Measurements from ENCODE around the gene HSPG2. TPM values are rescaled to one million over a fixed set of nuclear protein-coding genes. Genes with fewer than 3 reads are reported as not detected.

HSPG2 gene
- total RNA-seq, 1 donor from 2014 or later: 152 TPM

DNA sequence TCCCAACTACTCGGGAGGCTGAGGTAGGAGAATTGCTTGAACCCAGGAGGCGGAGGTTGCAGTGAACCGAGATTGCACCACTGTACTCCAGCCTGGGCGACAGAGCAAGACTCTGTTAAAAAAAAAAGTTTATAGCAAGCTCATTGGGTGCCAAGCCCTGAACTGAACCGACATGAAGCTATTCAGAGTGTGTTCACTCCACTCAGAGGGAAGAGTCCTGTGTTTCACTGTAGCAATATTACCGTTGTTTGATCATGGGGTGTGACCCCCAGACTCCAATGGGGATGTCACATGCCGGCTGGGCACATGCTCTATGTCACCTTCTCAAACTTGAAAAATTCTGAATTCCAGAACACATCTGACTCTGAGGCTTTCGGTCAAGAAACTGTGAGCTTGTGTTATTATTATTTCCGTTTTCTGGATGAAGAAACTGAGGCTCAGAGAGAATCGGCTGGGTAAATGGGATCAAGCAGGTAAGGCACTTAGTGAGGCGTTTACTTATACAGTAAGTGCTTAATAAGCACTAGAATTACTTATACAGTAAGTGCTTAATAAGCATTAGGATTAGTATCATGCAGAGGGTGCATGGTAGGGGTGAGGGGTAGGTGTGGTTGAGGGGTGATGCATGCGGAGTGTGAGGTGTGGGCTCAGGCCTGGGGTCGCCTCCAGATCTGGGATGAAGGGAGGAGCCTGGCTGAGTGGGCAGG, 36.2 kb downstream of the HSPG2 start:
- peak overlapping the region; percentile 72 for H3K27ac ChIP-seq (ENCODE audit: low read depth, low read length)
- H3K9me3 ChIP-seq (ENCODE audit: control insufficient read depth in 3 of 3, low read length in 3 of 3): no peaks in the 10 kb centered on the region
- peak overlapping the region in 1 of 3 donors; percentile 11 for H3K9ac ChIP-seq (ENCODE audit: low read depth in 1 of 3, low read length in 3 of 3)
- peak overlapping the region in 1 of 3 donors; percentile 7 for H3K4me3 ChIP-seq (ENCODE audit: low read length in 3 of 3)
- H3K4me1 ChIP-seq (ENCODE audit: control insufficient read depth in 3 of 3, insufficient read depth in 3 of 3, low read length in 3 of 3): peaks cover 90 to 96% (median 95%) of the 10 kb centered on the region in 3 donors
- no peaks in the 10 kb centered on the region for H3K27me3 ChIP-seq (ENCODE audit: control insufficient read depth in 3 of 3, insufficient read depth in 3 of 3, low read length in 3 of 3)
- H3K36me3 ChIP-seq (ENCODE audit: control insufficient read depth in 3 of 3, insufficient read depth in 3 of 3, low read length in 3 of 3): peaks cover 0 to 6% (median under 1%) of the 10 kb centered on the region in 3 donors

DNA sequence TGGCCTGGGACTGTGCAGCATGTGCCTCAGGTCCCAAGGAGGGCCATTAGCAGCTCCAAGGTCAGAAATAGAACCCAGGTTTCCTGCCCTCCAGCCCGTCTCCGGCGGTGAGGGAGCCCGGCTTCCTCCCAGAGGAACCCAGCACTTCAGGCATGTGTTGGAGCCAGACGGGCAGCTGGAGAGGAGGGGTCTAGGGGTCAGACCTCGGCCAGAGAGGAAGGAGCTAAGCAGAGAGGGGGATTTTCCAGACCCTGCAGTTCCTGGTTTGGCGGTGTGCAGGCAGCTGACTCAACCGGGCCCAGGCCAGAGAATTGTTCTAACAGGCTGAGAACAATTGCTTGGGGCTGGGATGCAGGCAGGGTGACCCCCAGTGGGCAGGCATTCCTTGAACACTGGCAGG, 37.1 kb downstream of the HSPG2 start:
- Histone ChIP-seq H3K36me3 (ENCODE audit: control insufficient read depth in 3 of 3, insufficient read depth in 3 of 3, low read length in 3 of 3) (peaks cover 4 to 13% (median 10%) of the 10 kb centered on the region in 3 donors), H3K4me3 (ENCODE audit: low read length in 3 of 3) (peak overlapping the region in 1 of 3 donors; percentile 13), H3K4me1 (ENCODE audit: control insufficient read depth in 3 of 3, insufficient read depth in 3 of 3, low read length in 3 of 3) (peaks cover 95 to 97% (median 96%) of the 10 kb centered on the region in 3 donors), H3K27me3 (ENCODE audit: control insufficient read depth in 3 of 3, insufficient read depth in 3 of 3, low read length in 3 of 3) (no peaks in the 10 kb centered on the region), H3K9me3 (ENCODE audit: control insufficient read depth in 3 of 3, low read length in 3 of 3) (no peaks in the 10 kb centered on the region), H3K9ac (ENCODE audit: low read depth in 1 of 3, low read length in 3 of 3) (peak overlapping the region in 1 of 3 donors; percentile 41), H3K27ac (ENCODE audit: low read depth, low read length) (peak overlapping the region; percentile 68)

DNA sequence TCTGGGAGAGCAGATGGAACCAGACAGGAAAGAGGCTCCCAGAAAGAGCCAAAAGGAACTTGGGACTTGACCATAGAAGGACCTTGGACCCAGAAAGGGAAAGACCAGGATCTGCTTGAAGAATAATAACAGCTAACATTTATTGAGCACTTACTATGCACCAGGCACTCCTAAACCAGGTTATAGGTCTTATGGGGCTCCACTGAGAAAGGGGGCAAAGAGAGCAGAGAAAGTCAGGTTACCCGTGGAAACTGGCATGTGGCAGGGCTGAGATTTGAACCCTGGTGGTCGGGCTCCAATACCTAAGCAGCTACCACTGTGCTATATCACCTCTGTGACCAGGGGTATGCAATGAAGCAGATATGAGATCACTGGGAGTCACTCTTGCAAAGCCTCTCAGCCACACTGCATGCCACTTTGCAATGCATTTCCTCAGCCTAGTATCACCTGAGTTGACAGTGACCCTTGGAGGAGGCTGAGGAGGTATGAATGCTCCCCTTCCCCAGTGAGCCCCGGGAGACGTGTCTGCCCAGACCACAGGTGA, 37.8 kb downstream of the HSPG2 start:
- Histone ChIP-seq H3K4me3 (ENCODE audit: low read length in 3 of 3) (no peak overlapping the region), H3K27ac (ENCODE audit: low read depth, low read length) (peak overlapping the region; percentile 68), H3K9ac (ENCODE audit: low read depth in 1 of 3, low read length in 3 of 3) (peak overlapping the region in 1 of 3 donors; percentile 41)

DNA sequence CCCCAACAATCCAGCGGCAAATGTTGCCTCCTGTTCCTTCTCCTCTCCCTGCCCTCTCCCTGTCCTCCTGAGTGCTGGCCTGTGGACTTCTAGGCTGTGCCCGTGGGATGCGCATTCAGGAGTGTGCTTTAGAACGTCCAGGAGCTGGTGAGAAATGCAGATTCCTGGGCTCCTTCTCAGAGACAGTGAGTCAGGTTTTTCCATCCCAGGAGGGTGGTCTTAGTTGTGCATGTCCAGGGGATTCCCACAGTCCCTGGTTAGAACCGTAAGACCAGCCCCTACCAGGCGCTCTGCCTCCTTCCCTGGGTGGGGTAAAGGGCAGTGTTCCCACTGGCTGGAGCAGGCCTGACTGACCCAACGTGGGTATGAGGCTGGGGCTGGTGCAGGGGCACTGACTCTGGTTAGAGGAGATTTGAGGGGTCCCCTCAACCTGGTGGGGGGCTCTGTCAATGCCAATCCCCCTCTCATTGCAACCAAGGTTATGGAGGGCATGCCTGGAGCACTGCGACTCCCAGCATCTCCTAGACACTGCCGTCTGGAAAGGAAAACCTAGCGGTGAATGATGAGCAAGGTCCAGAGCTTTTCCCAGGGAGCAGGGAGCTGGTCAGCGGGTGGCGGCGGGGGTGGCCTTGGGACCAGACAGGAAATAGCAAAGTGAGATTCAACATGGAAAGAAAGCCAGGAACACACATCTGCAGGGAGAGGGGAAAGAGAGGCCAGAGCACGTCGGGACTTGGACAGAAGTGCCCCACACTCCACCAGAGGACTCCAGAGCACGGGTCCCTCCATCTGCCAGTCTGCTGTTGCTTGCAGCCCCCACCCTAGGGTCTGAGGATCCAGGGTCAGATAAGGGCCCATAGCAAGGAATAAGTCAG, 38.5 kb downstream of the HSPG2 start:
- Histone ChIP-seq H3K9ac (ENCODE audit: low read depth in 1 of 3, low read length in 3 of 3) (peak overlapping the region in 1 of 3 donors; percentile 40), H3K4me1 (ENCODE audit: control insufficient read depth in 3 of 3, insufficient read depth in 3 of 3, low read length in 3 of 3) (peaks cover 94 to 97% (median 95%) of the 10 kb centered on the region in 3 donors), H3K36me3 (ENCODE audit: control insufficient read depth in 3 of 3, insufficient read depth in 3 of 3, low read length in 3 of 3) (peaks cover 5 to 17% (median 15%) of the 10 kb centered on the region in 3 donors), H3K9me3 (ENCODE audit: control insufficient read depth in 3 of 3, low read length in 3 of 3) (no peaks in the 10 kb centered on the region), H3K4me3 (ENCODE audit: low read length in 3 of 3) (no peak overlapping the region), H3K27me3 (ENCODE audit: control insufficient read depth in 3 of 3, insufficient read depth in 3 of 3, low read length in 3 of 3) (no peaks in the 10 kb centered on the region), H3K27ac (ENCODE audit: low read depth, low read length) (peak overlapping the region; percentile 68)

More for the DNA sequence above, 37.8 kb downstream of the HSPG2 start:
- peaks cover 95 to 97% (median 96%) of the 10 kb centered on the region in 3 donors for H3K4me1 ChIP-seq (ENCODE audit: control insufficient read depth in 3 of 3, insufficient read depth in 3 of 3, low read length in 3 of 3)
- H3K27me3 ChIP-seq (ENCODE audit: control insufficient read depth in 3 of 3, insufficient read depth in 3 of 3, low read length in 3 of 3): no peaks in the 10 kb centered on the region
- H3K9me3 ChIP-seq (ENCODE audit: control insufficient read depth in 3 of 3, low read length in 3 of 3): no peaks in the 10 kb centered on the region
- H3K36me3 ChIP-seq (ENCODE audit: control insufficient read depth in 3 of 3, insufficient read depth in 3 of 3, low read length in 3 of 3): peaks cover 5 to 16% (median 15%) of the 10 kb centered on the region in 3 donors

DNA sequence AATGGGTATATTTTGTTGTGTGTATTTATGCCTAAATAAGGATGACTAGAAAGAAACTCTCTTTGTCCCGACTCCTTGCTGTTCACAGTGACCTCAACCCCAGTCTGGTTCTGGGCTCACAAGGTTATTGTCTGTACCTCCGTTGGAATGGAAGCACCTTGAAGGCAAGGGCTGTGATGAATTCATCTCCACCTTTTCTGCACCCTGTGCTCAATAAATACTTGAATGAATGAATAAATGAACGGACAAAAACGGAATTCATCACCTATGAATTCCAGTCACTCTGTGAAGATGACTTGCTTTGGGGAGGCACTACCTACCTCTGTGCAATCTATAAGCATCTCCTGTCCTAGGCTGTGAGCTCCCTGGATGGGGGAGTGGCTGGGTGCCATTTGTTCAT, 39.3 kb downstream of the HSPG2 start:
- peaks cover 89 to 96% (median 92%) of the 10 kb centered on the region in 3 donors for H3K4me1 ChIP-seq (ENCODE audit: control insufficient read depth in 3 of 3, insufficient read depth in 3 of 3, low read length in 3 of 3)

DNA sequence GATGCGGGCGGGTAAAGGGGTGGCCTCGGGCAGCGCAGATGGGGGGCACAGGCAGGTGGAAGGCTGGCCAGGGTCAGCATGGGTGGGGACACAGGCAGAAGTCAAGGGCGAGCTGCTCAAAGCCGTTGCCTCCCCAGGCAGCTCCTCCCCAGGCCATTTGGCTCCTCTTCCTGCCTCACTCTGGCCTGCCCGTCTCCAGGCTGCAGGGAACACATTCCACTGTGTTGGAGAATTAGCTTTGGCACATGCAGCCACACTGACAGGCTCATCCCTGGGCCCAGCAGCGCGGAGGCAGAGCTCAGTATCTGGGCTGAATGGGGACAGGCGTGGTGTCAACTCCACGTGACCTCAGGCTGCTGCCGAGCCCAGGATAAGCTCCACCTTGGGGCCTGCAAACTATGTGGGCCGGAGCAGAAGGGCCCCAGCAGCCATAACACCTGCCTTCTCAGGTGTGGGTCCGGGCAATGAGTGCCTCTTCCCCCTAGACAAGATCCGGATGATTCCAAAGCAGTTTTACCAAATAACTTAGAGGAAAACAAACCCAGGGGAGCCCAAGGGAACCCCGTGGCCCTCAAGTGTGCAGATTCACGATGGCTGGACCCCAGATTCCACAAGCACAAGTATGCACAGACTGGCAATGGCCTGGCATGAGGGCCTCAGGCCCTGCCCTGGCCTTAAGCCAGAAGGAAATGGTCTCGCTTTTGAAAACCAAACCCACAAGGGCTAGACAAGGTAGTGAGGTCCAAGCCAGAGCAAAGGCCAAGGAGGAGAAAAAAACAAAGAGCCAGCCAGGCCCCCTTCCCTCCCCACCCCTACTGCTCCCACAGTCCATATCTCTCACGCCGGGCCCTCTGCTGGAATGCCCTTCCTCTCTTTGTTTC, 40.2 kb downstream of the HSPG2 start:
- H3K9ac ChIP-seq (ENCODE audit: low read depth in 1 of 3, low read length in 3 of 3): peak overlapping the region; percentile 46 to 76 (median 51)
- H3K27me3 ChIP-seq (ENCODE audit: control insufficient read depth in 3 of 3, insufficient read depth in 3 of 3, low read length in 3 of 3): no peaks in the 10 kb centered on the region

More for the DNA sequence above, 39.3 kb downstream of the HSPG2 start:
- no peaks in the 10 kb centered on the region for H3K9me3 ChIP-seq (ENCODE audit: control insufficient read depth in 3 of 3, low read length in 3 of 3)
- H3K27me3 ChIP-seq (ENCODE audit: control insufficient read depth in 3 of 3, insufficient read depth in 3 of 3, low read length in 3 of 3): no peaks in the 10 kb centered on the region
- H3K9ac ChIP-seq (ENCODE audit: low read depth in 1 of 3, low read length in 3 of 3): peak overlapping the region in 1 of 3 donors; percentile 25
- peaks cover 5 to 17% (median 15%) of the 10 kb centered on the region in 3 donors for H3K36me3 ChIP-seq (ENCODE audit: control insufficient read depth in 3 of 3, insufficient read depth in 3 of 3, low read length in 3 of 3)
- no peak overlapping the region for H3K4me3 ChIP-seq (ENCODE audit: low read length in 3 of 3)
- H3K27ac ChIP-seq (ENCODE audit: low read depth, low read length): peak overlapping the region; percentile 68

DNA sequence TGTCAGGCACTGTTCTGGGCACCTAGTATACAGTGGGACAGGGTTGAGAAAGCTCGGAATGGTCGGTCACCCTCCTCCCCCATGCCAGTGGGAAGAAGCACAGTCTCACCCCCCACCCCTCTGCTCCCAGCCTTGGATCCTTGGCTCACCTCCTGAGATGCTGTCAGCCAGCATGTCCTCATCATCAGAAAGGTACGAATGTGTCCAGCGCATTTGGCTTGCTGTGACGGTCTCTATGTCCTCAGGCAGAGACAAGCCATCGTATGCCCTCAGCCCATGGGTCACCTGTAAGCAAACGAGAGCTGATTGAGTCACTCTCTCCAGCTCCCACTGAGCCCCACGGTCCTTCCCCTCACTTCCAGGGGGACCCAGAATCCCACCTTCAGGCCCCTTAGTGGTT, 41.1 kb downstream of the HSPG2 start:
- no peaks in the 10 kb centered on the region for H3K27me3 ChIP-seq (ENCODE audit: control insufficient read depth in 3 of 3, insufficient read depth in 3 of 3, low read length in 3 of 3)
- peaks cover 8 to 25% (median 17%) of the 10 kb centered on the region in 3 donors for H3K36me3 ChIP-seq (ENCODE audit: control insufficient read depth in 3 of 3, insufficient read depth in 3 of 3, low read length in 3 of 3)
- H3K9ac ChIP-seq (ENCODE audit: low read depth in 1 of 3, low read length in 3 of 3): peak overlapping the region; percentile 46 to 76 (median 51)
- peak overlapping the region; percentile 68 for H3K27ac ChIP-seq (ENCODE audit: low read depth, low read length)
- H3K4me3 ChIP-seq (ENCODE audit: low read length in 3 of 3): peak overlapping the region in 1 of 3 donors; percentile 9
- H3K4me1 ChIP-seq (ENCODE audit: control insufficient read depth in 3 of 3, insufficient read depth in 3 of 3, low read length in 3 of 3): peaks cover 72 to 78% (median 74%) of the 10 kb centered on the region in 3 donors
- no peaks in the 10 kb centered on the region for H3K9me3 ChIP-seq (ENCODE audit: control insufficient read depth in 3 of 3, low read length in 3 of 3)

More for the DNA sequence above, 40.2 kb downstream of the HSPG2 start:
- Histone ChIP-seq H3K27ac (ENCODE audit: low read depth, low read length) (peak overlapping the region; percentile 68), H3K9me3 (ENCODE audit: control insufficient read depth in 3 of 3, low read length in 3 of 3) (no peaks in the 10 kb centered on the region), H3K4me1 (ENCODE audit: control insufficient read depth in 3 of 3, insufficient read depth in 3 of 3, low read length in 3 of 3) (peaks cover 80 to 87% (median 82%) of the 10 kb centered on the region in 3 donors), H3K36me3 (ENCODE audit: control insufficient read depth in 3 of 3, insufficient read depth in 3 of 3, low read length in 3 of 3) (peaks cover 5 to 18% (median 15%) of the 10 kb centered on the region in 3 donors), H3K4me3 (ENCODE audit: low read length in 3 of 3) (peak overlapping the region in 1 of 3 donors; percentile 22)

DNA sequence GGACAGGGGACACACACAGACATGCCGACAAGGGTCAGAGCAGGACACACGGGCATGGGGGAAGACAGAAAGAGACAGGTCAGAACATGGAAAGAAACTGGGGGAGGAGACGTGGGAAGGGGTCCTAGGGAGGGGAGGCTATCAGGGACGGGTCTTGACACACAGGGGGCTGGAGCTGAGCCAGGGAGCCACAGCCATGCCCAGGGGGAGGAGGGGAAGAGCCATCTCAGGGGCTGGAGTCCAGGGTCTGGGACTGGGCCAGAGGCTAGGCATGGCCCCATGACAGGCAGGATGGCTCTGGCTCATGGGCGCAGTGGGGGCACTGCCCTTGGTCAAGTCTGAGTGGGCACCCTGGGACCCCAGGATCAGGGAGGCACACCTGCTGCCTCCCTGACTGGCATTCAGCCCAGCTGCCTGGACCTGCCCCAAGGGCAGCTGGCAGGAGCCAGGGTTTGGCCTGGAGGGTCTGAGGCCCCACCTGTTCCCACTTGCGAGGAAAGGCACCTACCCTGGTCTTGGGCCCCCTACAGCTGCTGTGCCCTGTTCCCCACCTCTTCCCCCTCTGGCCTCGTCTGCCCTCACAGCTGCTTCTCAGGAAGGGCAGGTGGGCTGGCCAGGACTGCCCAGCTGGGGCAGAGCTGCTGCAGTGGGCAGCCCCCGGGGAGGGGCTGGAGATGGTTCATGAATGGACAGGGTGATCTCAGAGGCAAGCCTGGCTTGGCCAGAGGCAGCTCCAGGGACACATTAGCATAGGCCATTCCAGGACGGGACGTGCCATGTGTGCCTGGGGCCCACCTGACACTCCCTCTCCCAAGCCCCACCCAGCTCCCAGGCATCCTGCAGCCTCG, 42.9 kb downstream of the HSPG2 start:
- Histone ChIP-seq H3K27me3 (ENCODE audit: control insufficient read depth in 3 of 3, insufficient read depth in 3 of 3, low read length in 3 of 3) (no peaks in the 10 kb centered on the region), H3K9me3 (ENCODE audit: control insufficient read depth in 3 of 3, low read length in 3 of 3) (no peaks in the 10 kb centered on the region), H3K9ac (ENCODE audit: low read depth in 1 of 3, low read length in 3 of 3) (peak overlapping the region in 2 of 3 donors; percentile 28 to 54), H3K36me3 (ENCODE audit: control insufficient read depth in 3 of 3, insufficient read depth in 3 of 3, low read length in 3 of 3) (peaks cover 14 to 39% (median 32%) of the 10 kb centered on the region in 3 donors), H3K4me1 (ENCODE audit: control insufficient read depth in 3 of 3, insufficient read depth in 3 of 3, low read length in 3 of 3) (peaks cover 54 to 60% (median 56%) of the 10 kb centered on the region in 3 donors), H3K27ac (ENCODE audit: low read depth, low read length) (no peak overlapping the region), H3K4me3 (ENCODE audit: low read length in 3 of 3) (no peak overlapping the region)
